ENCODE data around the gene COL25A1. TPM values are rescaled to one million over a fixed set of nuclear protein-coding genes. Genes with fewer than 3 reads are reported as not detected.

The COL25A1 gene
- polyA plus RNA-seq, 2 of the 4 experiments (the other 2 are of a cell fraction), result not detected

DNA sequence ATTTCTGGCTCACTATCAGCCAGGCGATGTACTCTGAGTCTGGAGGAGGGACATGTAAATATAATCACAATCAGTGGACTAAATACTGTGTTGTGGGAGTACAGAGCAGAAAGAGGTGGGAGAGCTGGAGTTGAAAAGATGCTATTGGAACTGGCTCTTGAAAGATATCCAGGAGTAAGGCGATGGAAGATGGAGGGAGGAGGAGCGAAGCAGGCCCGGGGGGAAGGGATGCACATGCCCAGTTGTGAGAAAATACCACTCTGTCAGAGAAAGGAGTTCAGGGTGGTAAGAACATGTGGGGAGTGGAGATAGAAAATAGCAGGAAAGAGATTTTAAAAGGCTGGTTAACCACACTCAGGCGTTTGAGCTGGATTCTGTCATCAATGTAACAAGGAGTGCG lies 322.7 kb downstream of the COL25A1 start:
- WGBS (ENCODE audit: missing lambda C conversion rate), result 48% methylated on average over 6 of the region's 6 CpGs
- Histone ChIP-seq H3K4me1 (no peaks in the 10 kb centered on the region), H3K9me3 (no peaks in the 10 kb centered on the region), H3K27ac (no peak overlapping the region), H3K4me3 (no peak overlapping the region), H3K4me2 (no peak overlapping the region)
- FAIRE-seq (no peak), ATAC-seq (no peak), DNase-seq (ENCODE audit: low read depth in 1 of 2, low spot score in 1 of 2) (no peak)
- ChIA-PET POLR2A (no interaction called here), CTCF (no interaction called here)
- TF ChIP-seq HOXB5 (CRISPR knock-in tag; IDR thresholded peaks at IDR 0.05) (no peak), RAD21 (conservative IDR thresholded peaks at IDR 0.05 in 1 of 2, IDR thresholded peaks at IDR 0.05 in 1 of 2) (no peak), HEYL (CRISPR knock-in tag; IDR thresholded peaks at IDR 0.05) (no peak), JUN (IDR thresholded peaks at IDR 0.05) (no peak)
- TF ChIP-seq, protein P1, sequence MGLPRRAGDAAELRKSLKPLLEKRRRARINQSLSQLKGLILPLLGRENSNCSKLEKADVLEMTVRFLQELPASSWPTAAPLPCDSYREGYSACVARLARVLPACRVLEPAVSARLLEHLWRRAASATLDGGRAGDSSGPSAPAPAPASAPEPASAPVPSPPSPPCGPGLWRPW (IDR thresholded peaks at IDR 0.05), result no peak

- DNase-seq (ENCODE audit: low read depth in 1 of 2, low spot score in 1 of 2) (no peak), ATAC-seq (no peak), FAIRE-seq (no peak)
- no peak overlapping the region for H3K4me3 ChIP-seq
- no peaks in the 10 kb centered on the region for H3K4me1 ChIP-seq
- WGBS (ENCODE audit: missing lambda C conversion rate), result 29% methylated on average over 9 of the region's 9 CpGs
- POLR2A ChIA-PET, result no interaction called here
- TF ChIP-seq, protein P2, sequence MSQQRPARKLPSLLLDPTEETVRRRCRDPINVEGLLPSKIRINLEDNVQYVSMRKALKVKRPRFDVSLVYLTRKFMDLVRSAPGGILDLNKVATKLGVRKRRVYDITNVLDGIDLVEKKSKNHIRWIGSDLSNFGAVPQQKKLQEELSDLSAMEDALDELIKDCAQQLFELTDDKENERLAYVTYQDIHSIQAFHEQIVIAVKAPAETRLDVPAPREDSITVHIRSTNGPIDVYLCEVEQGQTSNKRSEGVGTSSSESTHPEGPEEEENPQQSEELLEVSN (IDR thresholded peaks at IDR 0.05; ENCODE audit: borderline replicate concordance, low read depth), result no peak
- TF ChIP-seq POLR2A (IDR thresholded peaks at IDR 0.05; ENCODE audit: low read length), result no peak
- no peak for TF ChIP-seq EP300 (IDR thresholded peaks at IDR 0.05)
- no peak for TF ChIP-seq PHF8 (IDR thresholded peaks at IDR 0.05; ENCODE audit: borderline replicate concordance, low read depth)
- no peak for TF ChIP-seq ZSCAN20 (CRISPR knock-in tag; IDR thresholded peaks at IDR 0.05)
- TF ChIP-seq POLR2AphosphoS2 (conservative IDR thresholded peaks at IDR 0.05; ENCODE audit: low read length), result no peak
- TF ChIP-seq NPAS2 (CRISPR knock-in tag; IDR thresholded peaks at IDR 0.05; ENCODE audit: borderline replicate concordance), result no peak
- no peak for TF ChIP-seq TP53 (CRISPR knock-in tag; IDR thresholded peaks at IDR 0.05)
- TF ChIP-seq BHLHE40 (IDR thresholded peaks at IDR 0.05; ENCODE audit: low read depth, low read length), result no peak
- TF ChIP-seq CEBPB (IDR thresholded peaks at IDR 0.05), result no peak
- TF ChIP-seq, protein P3, sequence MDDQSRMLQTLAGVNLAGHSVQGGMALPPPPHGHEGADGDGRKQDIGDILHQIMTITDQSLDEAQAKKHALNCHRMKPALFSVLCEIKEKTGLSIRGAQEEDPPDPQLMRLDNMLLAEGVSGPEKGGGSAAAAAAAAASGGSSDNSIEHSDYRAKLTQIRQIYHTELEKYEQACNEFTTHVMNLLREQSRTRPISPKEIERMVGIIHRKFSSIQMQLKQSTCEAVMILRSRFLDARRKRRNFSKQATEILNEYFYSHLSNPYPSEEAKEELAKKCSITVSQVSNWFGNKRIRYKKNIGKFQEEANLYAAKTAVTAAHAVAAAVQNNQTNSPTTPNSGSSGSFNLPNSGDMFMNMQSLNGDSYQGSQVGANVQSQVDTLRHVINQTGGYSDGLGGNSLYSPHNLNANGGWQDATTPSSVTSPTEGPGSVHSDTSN (IDR thresholded peaks at IDR 0.05), result no peak
- TF ChIP-seq CHD4 (IDR thresholded peaks at IDR 0.05; ENCODE audit: borderline replicate concordance), result no peak
- no peak for TF ChIP-seq CBX8 (IDR thresholded peaks at IDR 0.05)
- TF ChIP-seq HEYL (CRISPR knock-in tag; IDR thresholded peaks at IDR 0.05), result no peak
- no peak for TF ChIP-seq ELK1 (IDR thresholded peaks at IDR 0.05; ENCODE audit: low read depth, low read length)
- TF ChIP-seq RCOR1 (IDR thresholded peaks at IDR 0.05; ENCODE audit: low read depth, low read length), result no peak
- TF ChIP-seq JUNB (IDR thresholded peaks at IDR 0.05), result no peak
- TF ChIP-seq NFE2L2 (conservative IDR thresholded peaks at IDR 0.05; ENCODE audit: low read length), result no peak
- TF ChIP-seq REST (IDR thresholded peaks at IDR 0.05), result no peak
- H3K27ac ChIP-seq, result no peak overlapping the region
- no peaks in the 10 kb centered on the region for H3K9me3 ChIP-seq
- no peak overlapping the region for H3K4me2 ChIP-seq
- CTCF ChIA-PET, result no interaction called here
Measured at GRCh38 chr4:108978066-108978465, 324.4 kb downstream of the COL25A1 start.
